Activated naive CD4-positive, alpha-beta T cell (primary cell): Measurements from ENCODE around the gene PTCH2.
"Not testable (repeated sequence)": the region's sequence is repeated elsewhere in the genome, so short reads cannot be mapped to it uniquely, and the experiment has no call there.

Source experiments
- DNase-seq, 4 experiments: peaks; one replicate each; lab custom pipeline; 2025; lab: John Stamatoyannopoulos, UW

Gene PTCH2

DNA sequence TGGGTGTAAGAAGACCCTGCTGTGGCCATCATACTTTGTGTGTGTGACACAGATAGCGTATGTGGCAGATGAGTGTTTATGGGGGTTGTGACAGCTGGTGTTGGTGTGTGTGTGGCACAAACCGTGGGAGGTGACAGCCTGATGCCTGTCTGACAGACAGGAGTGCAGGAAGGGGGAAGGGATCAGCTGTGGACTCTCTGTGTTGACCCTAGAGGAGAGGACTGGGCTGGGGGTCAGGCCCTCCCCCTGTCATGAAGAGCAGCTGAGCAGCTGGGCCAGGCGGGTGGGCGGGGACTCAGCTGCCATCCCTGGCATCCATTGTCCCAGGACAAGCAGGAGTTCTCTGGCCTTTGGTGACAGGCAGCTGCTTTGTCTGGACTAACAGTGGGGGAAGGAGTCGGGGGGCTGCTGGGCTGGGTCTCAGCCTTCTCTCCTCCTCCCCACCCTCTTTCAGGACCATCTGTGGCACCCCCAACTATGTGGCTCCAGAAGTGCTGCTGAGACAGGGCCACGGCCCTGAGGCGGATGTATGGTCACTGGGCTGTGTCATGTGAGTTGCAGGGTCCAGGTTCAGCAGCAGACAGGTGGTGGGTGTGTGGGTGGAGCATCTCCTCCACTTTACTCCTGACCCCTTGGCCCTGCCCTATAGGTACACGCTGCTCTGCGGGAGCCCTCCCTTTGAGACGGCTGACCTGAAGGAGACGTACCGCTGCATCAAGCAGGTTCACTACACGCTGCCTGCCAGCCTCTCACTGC lies 40.6 kb downstream of the PTCH2 start:
- DNase-seq: no peak

DNA sequence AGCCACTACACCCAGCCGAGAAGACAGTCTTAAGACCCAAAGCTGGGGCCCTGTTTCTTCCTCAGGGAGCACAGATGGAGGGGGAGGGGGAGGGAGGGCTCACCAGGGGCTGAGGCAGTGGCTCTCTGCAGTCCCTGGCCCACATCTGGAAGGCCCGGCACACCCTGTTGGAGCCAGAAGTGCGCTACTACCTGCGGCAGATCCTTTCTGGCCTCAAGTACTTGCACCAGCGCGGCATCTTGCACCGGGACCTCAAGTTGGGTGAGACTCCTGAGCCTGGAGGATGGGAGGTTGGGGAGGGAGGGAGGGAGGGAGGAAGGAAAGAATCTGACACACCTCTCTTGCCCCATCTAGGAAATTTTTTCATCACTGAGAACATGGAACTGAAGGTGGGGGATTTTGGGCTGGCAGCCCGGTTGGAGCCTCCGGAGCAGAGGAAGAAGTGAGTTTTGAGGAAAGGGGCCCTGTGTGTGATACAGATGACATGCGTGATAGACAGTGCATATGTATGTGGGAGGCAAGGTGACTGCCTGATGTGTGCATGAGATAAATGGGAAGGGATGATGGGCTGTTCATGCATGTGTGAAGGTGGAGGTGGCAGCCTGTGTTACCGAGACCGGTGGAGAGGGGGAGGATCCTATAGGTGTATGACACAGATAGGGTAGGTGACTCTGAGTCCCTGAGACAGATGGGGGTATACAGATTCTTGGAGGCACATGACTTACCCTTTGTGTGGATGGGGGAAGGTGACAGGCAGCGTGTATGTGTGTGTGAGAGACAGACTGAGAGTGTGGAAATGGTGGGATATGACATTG lies 41.4 kb downstream of the PTCH2 start:
- peak in 1 of 4 experiments; percentile 15 for DNase-seq

DNA sequence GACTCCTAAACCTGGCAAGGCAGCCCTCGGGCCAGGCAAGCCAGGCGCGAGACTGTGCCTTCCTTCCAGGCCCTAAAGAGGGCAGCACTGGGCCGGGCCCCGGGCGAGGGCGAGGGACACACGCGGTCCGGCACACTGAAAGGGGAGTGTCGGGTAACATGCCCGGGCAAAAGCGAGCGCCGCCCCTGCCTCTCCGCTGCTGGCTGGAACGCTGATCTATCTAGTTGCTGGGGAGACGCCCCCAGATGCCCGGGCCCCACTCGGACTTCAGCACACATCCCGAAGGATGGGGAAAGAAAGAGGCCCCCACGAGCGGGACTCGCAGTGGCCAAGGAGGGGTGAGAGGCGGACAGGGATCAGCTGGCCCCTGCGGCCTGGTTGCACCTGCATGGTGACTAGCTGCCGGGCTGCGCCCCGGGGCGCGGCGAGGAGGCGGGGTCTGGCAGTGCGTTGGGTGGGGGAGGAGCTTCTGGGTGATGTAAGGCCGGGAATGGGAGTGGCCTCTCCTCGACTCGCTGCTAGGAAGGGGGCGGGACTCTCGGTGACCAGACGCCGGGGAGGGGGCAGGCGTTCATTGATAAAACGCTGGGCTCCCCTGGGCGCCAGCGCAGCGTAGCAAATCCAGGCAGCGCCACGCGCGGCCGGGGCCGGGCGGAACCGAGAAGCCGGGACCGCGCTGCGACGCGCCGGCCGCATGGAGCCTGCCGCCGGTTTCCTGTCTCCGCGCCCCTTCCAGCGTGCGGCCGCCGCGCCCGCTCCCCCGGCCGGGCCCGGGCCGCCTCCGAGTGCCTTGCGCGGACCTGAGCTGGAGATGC lies 43.1 kb downstream of the PTCH2 start, which contains the start of gene PLK3:
PLK3 (plus strand) TSS at position 608 of the 815 bp plus-strand sequence; CDS start at position 695, 87 bp downstream.
- DNase-seq: peak; percentile 95 to 97 (median 96)

DNA sequence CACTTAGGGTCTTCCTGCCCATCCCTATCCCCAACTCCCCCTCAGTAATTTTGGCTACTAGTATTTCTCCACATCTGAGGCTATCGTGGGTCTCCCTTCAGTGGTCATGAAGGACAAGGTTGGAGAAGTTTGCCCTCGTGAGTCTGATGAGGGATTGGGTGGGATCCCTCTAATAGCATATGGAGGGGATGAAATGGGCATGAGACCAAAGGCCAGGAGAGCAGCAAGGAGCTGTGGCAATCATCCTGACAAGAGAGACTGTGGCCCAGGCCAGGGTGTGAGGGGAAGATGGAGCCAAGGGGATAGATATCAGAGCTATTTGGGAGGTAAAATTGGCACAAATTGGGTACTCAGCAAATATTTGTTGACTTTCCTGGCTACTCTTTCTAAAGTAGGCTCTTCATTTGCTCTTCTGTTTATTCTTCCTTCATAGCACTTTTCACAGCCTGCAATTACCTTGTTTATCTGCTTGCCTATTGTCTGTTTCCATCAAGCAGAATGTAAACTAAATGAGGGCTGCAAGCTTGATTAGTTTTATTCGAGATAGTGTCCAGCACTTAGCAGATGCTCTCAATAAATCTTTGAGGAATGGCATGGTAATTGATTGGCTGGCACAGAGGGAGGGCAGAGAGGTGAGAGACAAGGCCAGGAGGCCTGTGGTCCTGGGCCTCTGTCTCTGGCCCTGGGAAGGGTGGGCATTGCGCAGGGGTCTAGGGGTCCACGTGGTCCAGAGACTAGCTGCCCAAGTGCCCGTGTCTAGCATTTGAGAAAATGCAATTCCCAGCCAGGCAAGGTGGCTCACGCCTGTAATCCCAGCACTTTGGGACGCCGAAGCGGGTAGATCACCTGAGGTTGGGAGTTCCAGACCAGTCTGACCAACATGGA lies 44.3 kb downstream of the PTCH2 start:
- no peak for DNase-seq

DNA sequence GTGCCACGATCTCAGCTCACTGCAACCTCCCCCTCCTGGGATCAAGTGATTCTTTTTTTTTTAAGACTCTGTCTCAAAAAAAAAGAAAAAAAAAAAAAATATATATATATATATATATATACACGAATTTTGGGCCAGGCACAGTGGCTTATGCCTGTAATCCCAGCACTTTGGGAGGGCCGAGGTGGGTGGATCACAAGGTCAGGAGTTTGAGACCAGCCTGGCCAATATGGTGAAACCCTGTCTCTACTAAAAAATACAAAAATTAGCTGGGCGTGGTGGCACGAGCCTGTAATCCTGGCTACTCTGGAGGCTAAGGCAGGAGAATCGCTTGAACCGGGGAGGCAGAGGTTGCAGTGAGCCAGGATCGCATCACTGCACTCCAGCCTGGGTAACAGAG lies 45.2 kb downstream of the PTCH2 start:
- DNase-seq: not testable (repeated sequence)

DNA sequence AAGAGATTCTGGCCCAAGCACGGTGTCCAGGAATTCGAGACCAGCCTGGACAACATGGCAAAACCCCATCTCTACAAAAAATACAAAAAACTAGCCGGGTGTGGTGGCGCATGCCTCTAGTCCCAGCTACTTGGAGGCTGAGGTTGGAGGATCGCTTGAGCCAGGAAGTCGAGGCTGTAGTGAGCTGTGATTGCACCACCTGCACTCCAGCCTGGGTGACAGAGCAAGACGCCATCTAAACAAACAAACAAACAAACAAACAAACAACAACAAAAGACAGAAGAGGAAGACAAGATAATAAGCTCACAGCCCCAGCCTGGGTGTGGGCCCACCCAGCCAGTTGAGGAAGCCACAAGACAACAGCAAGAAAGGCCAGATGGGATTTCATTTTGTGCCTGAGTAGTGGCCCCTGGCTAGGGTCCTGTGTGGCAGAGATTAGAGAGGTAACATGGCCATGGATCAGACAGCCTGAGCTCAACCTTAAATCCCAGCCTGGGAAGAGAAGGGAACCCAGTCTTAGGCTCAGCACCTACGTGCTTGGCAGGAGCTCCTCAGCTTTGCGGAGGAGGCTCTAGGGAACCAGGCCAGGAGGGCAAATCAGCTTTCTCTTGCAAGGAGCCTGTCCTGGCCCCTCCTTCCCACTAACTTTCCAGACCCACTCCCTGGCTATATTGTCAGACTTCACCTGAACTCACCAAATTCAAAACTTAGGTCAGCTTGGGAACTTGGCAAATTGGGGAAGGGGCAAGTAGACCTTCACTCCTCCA lies 50.1 kb downstream of the PTCH2 start:
- no peak for DNase-seq

DNA sequence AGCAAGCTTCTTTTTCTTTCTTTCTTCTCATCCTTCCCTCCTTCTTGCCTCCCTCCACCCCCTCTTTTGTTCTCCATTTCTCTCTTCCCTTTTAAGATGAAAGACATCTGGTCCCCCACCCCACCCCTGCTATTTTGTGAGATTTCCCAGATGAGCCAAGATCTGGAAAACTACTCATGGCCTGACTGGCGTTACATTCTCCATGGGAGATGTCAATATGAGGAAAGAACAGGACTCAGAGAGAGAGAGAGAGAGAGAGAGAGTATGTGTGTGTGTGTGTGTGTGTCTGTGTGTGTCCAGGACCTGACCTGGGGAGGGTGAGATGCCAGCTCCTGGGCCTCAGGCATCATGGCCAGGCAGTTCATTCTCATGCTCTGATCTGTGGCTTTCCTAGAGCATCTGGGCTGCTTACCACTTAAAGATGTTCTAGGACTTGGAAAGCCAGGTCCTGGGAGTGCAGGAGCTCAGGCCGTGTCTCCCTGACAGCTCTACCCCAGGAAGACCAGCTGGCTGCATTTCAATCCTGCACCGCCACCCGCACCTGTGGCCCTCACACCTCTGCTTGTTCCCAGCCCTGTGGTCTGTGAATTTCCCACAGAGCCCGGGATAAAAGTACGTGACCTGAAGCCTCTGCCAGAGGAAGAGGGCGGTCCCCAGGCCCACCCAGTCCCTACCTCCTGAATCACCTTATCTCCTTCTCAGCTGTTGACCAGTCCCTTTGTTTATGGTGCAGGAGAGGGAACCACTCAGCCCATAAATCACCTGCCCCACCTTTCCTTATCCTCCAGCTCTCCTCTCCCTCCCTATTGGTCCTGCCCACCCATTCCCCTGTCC lies 51.9 kb downstream of the PTCH2 start:
- DNase-seq: no peak

DNA sequence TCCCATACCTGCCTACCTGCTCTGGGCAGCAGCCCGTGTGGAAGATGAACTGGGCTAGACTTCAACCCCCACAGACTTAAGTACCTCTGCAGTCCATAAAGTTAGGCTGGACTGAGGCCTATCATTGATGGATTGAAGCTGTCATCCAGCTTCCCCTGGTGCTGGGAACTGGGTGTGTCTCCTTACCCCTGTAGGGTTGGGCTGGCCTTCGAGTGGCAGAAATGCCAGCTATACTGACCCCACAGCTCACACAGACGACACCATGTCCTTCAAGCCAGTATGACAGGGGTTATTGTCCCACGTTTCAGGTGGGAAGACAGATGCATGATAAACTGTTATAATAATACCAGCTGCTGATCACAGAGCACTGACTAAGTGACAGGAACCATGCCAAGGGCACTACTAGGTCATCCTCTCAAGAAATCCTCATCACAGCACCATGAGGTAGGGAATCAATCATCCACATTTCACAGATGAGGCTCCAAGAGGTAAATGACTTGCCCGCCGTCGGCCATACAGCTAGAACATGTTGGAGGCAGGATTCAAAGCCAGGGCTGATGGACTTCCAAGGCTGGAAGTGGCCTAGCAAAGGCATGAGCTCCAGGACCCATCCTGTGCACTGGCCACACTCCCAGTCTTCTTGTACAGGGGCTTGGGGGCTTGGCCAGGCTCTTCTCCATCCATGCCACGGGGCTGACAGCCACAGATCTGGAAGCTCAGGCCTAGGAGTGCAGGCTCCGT lies 54.8 kb downstream of the PTCH2 start, which contains the start of gene BEST4:
BEST4 (minus strand) TSS at position 51 of the 741 bp plus-strand sequence. CDS start 465 bp downstream, outside the sequence.
- DNase-seq: no peak

DNA sequence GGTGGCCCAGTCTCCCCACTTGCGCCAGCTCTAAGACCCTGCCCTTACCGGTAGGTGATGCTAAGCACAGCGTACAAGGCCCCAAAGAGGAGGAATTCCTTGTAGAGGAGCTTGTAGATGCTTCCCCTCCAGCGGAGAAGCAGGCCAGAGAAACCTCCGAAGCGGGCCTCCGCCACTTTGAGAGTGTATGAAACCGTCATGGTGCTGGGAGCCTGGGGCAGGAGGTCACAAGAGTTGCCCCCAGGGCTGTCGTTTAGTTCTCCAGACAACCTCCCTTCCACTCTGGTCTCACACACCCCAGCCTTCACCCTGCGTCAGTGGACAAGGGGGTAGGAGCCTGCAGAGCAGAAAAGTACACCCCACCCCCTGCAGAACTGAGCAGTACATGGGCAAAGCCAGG lies 55.5 kb downstream of the PTCH2 start:
- DNase-seq: no peak

DNA sequence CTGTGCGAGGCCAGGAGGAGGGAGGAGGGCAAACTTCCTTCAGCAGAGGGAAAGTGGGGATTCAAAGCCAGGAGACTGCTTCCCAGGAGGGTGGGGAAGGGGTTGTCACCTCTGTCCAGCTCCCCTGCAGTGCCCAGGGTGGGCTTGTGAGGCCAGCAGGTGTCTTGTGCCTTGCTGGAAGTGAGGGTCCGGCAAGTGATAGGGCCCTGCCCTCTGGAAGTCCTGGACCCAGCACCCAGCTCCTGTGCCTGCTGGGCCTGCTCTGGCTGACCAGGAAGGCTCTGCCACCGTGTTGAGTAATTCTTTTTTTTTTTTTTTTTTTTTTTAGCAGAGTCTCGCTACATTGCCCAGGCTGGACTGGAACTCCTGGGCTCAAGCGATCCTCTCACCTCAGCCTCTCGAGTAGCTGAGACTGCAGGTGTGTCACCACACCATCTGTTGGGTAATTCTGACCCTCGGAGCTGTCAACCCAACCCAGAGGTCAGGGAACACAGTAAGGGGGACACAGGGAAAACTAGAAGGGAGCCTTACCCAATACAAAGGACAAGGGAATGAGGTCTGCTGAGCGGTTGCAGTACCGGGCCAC lies 56.1 kb downstream of the PTCH2 start:
- DNase-seq: no peak

DNA sequence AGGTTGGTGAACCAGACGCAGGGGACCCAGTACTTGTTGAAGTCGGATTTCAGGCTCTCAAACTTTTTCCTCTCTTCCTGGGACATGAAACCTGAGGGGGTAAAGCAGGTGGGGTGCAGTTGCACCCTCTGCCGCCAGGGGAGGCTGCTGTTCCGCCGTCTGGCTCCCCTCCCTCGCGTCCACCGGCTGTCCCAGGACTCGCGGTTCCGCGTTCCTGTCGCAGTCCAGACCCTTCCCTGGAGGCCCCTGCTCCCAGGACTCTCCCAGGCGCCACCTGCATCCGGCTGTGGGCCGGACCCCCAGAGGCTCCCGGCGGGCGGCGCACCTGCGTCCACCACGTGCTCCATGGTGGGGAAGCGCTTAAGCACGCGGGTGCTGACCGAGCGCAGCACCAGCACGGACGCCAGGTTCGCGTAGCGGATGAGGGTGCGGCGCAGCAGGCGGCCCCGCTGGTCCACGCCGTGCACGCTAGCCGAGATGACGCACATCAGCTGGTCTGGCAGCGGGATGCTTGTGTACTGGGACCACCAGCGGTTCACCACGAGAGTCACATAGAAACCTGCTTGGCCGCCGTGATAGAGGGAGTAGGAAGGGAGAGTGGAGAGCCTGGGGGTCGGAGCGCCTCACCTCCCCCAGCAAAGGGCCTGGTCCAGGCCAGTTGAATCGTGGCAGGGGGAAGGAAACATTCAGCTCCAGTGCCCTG lies 56.8 kb downstream of the PTCH2 start:
- peak; percentile 54 to 73 (median 61) for DNase-seq

DNA sequence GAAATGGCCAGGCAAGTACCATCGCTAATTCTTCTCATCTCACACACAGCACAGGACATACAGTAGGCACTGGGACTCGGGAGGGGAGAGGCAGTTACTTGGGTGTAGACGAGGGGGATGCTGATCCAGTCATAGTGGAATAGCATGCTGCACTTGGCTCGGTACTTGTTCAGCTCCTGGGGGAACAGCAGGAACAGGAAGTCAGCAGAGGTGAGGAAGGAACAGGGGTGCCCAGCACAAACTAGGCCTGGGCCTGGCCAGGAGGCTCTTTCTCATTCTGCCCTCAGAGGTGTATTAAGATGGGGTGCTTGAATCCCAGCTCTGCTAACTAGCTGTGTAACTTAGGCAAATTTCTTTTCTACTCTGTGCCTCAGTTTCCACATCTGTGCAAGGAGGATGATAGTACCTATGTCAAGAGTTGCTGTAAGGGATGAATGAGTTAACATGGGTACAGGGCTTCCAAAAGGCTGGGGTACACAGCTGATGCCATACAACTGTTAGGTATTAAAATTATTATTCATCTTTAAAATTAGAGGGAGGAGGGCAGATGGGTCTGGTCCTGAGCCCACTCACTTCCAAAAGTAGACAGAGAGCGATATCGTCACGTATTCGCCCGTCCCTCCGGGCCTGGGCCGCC lies 57.4 kb downstream of the PTCH2 start:
- no peak for DNase-seq

DNA sequence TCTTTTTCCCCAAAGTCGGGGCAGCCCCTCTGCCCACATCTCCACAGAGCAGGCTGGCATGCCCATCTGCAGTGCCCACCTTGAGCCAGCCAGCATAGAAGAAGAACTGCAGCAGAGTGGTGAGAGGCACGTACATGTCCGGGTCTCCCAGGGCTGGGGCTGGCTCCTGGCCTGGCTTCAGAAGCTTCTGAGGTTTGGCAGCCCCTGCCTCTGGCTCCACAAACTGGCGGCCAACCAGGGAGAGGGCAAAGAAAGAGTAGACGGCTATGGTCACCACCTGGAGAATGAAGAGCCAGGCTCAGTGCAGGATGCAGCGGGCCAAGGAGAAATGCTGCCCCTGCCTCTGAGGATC lies 58.0 kb downstream of the PTCH2 start:
- DNase-seq: no peak

DNA sequence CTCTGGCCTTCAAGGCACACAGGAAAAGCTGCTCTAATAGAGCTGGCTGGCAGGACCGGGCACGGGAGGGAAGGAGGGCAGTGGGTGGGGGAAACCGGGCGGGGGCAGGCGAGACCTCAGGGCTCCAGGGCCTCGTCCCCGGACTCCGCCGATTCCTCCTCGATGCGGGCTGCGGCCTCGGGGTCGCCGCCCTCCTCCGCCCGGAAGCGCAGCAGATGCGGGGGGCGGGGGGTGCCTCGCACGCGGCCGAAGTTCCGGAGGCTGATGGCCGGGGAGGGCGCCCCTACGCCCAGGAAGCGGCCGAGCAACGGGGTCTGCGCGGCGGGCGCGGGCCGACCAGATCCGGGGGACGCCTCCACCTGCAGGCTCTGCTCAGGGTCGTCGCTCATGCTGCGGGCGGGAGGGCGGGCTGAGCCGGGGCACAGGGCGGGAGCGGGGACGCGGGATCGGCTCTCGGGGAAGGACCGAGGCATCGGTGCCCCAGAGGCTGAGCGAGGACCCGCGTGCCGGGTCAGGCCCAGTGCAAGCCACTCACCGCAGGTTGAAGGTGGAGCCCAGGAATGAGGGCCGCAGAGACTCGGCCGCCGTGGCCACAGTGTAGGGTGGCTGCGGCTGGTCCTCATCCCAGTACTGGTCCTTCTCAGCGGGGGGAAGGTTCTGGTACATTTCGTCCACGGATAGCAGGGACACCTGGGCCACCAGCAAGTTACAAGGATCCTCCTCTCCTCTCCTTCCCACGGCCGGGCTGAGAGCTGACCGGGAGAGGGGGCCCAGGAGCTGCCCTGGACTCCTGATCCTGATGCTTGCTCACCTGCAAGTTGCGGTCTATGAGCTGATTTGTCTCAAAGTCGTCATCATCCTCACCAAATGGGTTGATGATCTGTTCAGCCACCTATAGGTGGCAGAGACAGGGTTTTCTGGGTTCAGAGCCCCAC lies 58.7 kb downstream of the PTCH2 start:
- peak in 1 of 4 experiments; percentile 33 for DNase-seq

DNA sequence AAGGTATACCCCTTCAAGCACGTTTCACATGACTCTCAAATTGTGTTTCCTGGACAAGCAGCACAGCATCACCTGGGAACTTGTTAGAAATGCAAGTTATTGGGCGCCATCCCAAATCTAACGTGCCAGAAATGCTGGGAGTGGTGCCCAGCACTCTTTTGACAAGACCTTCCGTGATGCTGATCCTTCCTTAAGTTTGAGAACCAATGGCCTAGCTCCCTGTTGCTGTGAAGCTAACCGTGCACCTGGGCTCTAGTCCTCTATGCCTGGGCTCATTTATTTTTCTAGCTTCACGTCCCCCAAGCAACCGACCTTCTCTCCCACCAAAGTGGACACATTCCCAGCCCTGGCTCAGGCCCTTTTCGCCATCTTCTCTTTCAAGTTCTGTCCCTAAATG lies 59.4 kb downstream of the PTCH2 start:
- no peak for DNase-seq

DNA sequence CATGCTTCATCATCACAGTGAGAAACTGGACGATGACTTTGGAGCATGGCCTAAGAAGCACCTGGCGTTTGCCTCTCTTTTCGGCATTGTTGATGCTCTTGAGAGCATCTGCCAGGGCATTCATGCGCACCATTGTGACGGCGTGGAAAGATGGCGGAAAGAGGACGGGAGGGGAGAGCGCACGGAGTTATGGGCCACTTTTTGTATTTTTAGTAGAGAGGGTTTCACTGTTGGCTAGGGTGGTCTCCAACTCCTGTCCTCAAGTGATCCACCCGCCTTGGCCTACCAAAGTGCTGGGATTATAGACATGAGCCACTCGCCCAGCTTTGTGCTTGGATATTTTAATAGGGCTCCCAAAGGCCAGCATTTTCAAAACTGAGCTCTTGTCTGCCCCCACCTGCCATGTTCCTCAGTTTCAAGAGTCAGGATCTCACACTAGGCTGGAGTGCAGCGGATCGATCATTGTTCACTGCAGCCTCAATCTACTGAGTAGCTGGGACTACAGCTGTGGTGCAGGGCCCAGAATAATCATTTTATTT lies 62.4 kb downstream of the PTCH2 start:
- DNase-seq: no peak
